ENCODE results near the gene KRTAP23-1.

DNA sequence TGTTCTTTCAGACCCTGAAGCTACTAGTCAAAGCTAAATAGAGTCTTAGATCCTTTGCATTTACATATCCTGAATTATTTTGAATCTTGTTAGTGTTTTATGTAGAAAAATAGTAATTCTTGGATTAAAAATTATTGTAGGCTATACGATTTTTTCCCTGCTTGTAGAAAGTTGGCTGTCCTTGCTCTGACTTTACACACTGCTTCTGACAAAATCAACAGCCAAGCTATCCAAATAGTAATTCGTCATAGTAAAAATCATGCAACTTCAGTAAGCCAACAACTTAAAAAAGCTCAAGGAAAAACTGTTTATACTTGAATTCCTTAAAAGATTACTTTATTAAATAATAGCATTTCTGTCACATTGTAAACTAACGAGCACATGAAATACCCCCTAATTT, 7.5 kb upstream of the KRTAP23-1 start:
- TF ChIP-seq, protein P1, sequence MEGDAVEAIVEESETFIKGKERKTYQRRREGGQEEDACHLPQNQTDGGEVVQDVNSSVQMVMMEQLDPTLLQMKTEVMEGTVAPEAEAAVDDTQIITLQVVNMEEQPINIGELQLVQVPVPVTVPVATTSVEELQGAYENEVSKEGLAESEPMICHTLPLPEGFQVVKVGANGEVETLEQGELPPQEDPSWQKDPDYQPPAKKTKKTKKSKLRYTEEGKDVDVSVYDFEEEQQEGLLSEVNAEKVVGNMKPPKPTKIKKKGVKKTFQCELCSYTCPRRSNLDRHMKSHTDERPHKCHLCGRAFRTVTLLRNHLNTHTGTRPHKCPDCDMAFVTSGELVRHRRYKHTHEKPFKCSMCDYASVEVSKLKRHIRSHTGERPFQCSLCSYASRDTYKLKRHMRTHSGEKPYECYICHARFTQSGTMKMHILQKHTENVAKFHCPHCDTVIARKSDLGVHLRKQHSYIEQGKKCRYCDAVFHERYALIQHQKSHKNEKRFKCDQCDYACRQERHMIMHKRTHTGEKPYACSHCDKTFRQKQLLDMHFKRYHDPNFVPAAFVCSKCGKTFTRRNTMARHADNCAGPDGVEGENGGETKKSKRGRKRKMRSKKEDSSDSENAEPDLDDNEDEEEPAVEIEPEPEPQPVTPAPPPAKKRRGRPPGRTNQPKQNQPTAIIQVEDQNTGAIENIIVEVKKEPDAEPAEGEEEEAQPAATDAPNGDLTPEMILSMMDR (IDR thresholded peaks at IDR 0.05; ENCODE audit: low read length), result no peak
- no peak for TF ChIP-seq EZH2 (IDR thresholded peaks at IDR 0.05; ENCODE audit: borderline replicate concordance, low read length)

Data from OCI-LY1 (cell line).